Psoas muscle (tissue), 8 donors: ENCODE results near the gene ULK1. TPM values are rescaled to one million over a fixed set of nuclear protein-coding genes. Genes with fewer than 3 reads are reported as not detected.

Source experiments
- ATAC-seq, 4 donors: fragments of 200-7000 bp; cut with Tn5 transposase; one replicate each; pipeline ENCODE4 v1.9.1; 2020; ENCODE audit warnings: moderate library complexity in 3 of 4, mild to moderate bottlenecking in 2 of 4
- DNase-seq, 2 donors: peaks; one replicate each; pipeline ENCODE4 v3.0.0-alpha.2; 2020
- H3K27ac ChIP-seq: fragments of 200-600 bp; one replicate; pipeline ENCODE4 v1.8.0; 2022
- H3K27me3 ChIP-seq, 3 donors: fragments of 200-600 bp in 1 of 3; one replicate each; pipeline versions ENCODE4 v1.6.1 to v1.8.0; 2013 to 2022; ENCODE audit warnings: low read length in 2 of 3, mild to moderate bottlenecking in 2 of 3, moderate library complexity in 1 of 3; ENCODE audit not compliant: insufficient read depth in 3 of 3
- H3K36me3 ChIP-seq, 2 donors: fragments of 200-600 bp in 1 of 2; one replicate each; pipeline versions ENCODE4 v1.6.1 to v1.8.0; 2013 to 2022; ENCODE audit warnings: low read depth in 1 of 2, mild to moderate bottlenecking in 1 of 2, moderate library complexity in 1 of 2; ENCODE audit not compliant: insufficient read depth in 1 of 2
- H3K4me1 ChIP-seq: fragments of 200-600 bp; one replicate; pipeline ENCODE4 v1.8.0; 2022
- H3K4me3 ChIP-seq: fragments of 200-600 bp; one replicate; pipeline ENCODE4 v1.8.0; 2022; ENCODE audit warnings: mild to moderate bottlenecking
- H3K9me3 ChIP-seq: fragments of 200-600 bp; one replicate; pipeline ENCODE4 v1.8.0; 2022
- CTCF ChIP-seq: fragments of 200-600 bp; IDR thresholded peaks from one replicate; pipeline ENCODE4 v1.8.0; 2022; ENCODE audit warnings: antibody characterized with exemption
- WGBS, 3 donors: extraction: QIAGEN DNeasy Blood & Tissue Kit; methylation state at CpG; one replicate each; pipeline versions ENCODE4 v1.1.6 to v1.1.7; 2013; 5-methylcytosine and 5-hydroxymethylcytosine counted together
- intact Hi-C, 2 donors: fragments of 100-400 bp; cut with DNase I; formaldehyde crosslinking; loops; one replicate each; pipeline versions ENCODE4 v1.11.0 to v1.14.2; 2022
- polyA plus RNA-seq, 3 donors: library from polyadenylated mRNA; stranded (reverse); fragments of 200-250 nt; gene quantifications; one replicate each; pipeline ENCODE4 v1.2.3, GENCODE V29; 2013
- total RNA-seq, 4 donors: library from RNA; stranded (reverse); fragmentation: NEBNext Ultra II Directional in 2 of 4; extraction: Animal tissue kit (Norgen Biotek cat#: 25700) in 2 of 4; gene quantifications; one replicate each; pipeline versions ENCODE4 v1.2.1 to v1.2.4, GENCODE V29; 2021 to 2023
- donor health status: healthy with polysubstance abuse.
- donor health status: DM: no; HTN: no; CAD: no; lungs with moderate emphysema.
- donor health status: Bipolar disorder and iron deficiency.
- donor health status: healthy.
- donor health status: DM: yes; HTN: yes; CAD: no.
- donor health status: DM: no; HTN: no; CAD: no.
- donor health status: DM: no; HTN: no; CAD: no.
- donor health status: DM: yes; HTN: yes; CAD: no.

Gene ULK1
- total and polyA plus RNA-seq, 7 donors: 4.1 to 90.4 (median 58.0) TPM

GRCh38 chr12:131904346-131904745, 9.9 kb downstream of the ULK1 start:
- intact Hi-C loops: no loop called here
- DNase-seq (no peak), ATAC-seq (no peak)
- peak overlapping the region; percentile 33 for H3K27ac ChIP-seq
- no peaks in the 10 kb centered on the region for H3K9me3 ChIP-seq
- H3K4me3 ChIP-seq: no peak overlapping the region
- H3K4me1 ChIP-seq: peaks cover 63% of the 10 kb centered on the region
- no peak for TF ChIP-seq CTCF
- peaks cover 0 to 34% of the 10 kb centered on the region in 2 donors for H3K36me3 ChIP-seq
- 84 to 94% (median 89%) methylated on average over 5 of the region's 5 CpGs for WGBS, 3 donors
- H3K27me3 ChIP-seq: no peaks in the 10 kb centered on the region

DNA sequence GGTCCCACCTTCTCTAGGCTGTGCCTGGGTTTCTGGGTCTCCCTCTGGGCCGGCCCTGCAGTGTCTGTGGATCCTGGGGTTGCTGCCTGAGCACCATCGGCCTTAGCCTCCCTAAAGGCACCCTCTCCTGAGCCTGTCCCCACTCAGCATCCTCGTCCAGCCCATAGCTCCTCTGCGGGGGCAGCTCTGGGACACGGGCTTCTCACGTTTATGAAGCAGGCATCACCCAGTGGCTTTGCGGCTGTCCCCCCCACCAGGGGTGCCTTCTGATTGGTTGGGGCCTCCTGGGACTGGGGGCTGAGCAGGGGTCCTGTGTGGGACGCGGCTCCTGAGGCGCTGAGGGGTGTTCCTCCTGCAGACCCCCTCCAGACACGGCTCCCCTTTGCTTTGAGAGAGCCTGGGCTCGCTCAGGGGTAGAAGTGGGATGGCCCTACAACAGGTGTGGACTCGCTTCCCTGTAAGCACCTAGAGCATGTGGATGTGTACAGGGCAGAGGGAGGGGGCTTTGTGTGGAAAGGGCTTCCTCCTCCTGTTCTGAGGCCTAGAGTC, 10.7 kb downstream of the ULK1 start:
- DNase-seq (no peak), ATAC-seq (no peak)
- intact Hi-C loops: no loop called here
- Histone ChIP-seq H3K9me3 (no peaks in the 10 kb centered on the region), H3K4me3 (no peak overlapping the region), H3K4me1 (peaks cover 56% of the 10 kb centered on the region), H3K27me3 (no peaks in the 10 kb centered on the region), H3K27ac (no peak overlapping the region), H3K36me3 (peaks cover 0 to 42% of the 10 kb centered on the region in 2 donors)
- WGBS, 3 donors: 83 to 95% (median 83%) methylated on average over 12 to 13 of the region's 13 CpGs
- no peak for TF ChIP-seq CTCF

DNA sequence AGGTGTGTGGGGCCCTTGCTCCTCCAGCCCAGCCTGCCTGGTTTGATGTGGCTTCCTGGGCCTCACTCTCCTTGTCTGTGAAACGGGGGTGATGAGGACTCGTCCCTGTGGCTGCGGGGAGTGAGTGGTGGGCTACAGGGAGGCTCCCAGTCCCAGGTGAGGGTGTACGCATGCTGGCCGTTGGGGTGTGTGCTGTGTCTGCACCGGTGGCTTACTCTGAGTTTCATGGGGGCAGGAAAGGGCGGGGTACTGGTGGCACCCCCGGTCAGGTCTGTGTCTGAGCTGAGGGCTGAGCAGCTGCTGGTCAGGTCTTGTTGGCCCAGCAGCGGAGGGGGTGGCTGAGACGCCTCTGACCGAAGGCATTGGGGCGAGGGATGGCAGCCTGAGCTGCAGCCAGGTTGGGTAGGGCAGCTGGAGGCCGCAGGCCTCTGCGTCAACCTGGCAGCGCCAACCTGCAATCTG, 11.2 kb downstream of the ULK1 start:
- no peak for ATAC-seq
- Histone ChIP-seq H3K36me3 (peaks cover 0 to 43% of the 10 kb centered on the region in 2 donors), H3K4me1 (peaks cover 51% of the 10 kb centered on the region), H3K27ac (no peak overlapping the region), H3K9me3 (no peaks in the 10 kb centered on the region), H3K27me3 (no peaks in the 10 kb centered on the region), H3K4me3 (no peak overlapping the region)
- 85 to 89% (median 89%) methylated on average over 15 of the region's 15 CpGs for WGBS, 3 donors
- intact Hi-C loops: no loop called here
- DNase-seq: no peak
- TF ChIP-seq CTCF: no peak

DNA sequence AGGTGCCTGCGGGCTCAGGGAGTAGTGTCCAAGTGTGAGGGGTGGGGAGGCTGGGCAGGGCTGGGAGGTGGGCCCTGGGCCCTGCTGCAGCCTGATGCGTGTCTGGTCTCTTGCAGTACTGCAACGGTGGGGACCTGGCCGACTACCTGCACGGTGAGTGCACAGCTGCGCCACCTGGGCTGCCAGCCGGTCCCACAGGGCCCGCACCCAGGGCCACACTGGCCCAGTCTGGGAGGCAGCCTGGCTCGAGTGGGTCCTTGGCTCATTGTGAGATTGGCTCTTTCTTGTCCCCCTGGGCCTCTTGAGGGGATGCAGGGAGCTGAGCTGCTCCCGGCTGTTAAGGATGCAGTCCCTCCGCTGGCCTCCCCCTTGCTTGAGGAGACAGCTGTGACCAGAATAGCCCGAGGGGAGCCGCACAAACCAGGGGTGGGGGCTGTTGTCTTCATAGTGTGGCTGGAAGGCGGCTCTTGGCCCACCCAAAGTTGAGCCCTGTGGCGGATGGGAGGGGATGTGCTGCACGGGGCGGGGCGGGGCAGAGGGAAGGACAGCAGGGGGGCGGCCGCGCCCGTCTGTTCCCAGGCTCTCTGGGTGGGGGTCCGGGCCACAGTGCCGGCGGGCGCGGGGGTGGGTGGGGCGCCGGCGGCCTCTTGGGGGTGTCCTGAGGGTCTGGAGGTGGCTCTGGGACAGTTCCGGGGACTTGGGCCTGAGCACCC, 13.1 kb downstream of the ULK1 start:
- Histone ChIP-seq H3K27ac (no peak overlapping the region), H3K4me1 (peaks cover 41% of the 10 kb centered on the region), H3K9me3 (no peaks in the 10 kb centered on the region), H3K4me3 (no peak overlapping the region), H3K36me3 (peaks cover 0 to 59% of the 10 kb centered on the region in 2 donors), H3K27me3 (no peaks in the 10 kb centered on the region)
- no peak for DNase-seq
- intact Hi-C loops: no loop called here
- ATAC-seq: no peak
- no peak for TF ChIP-seq CTCF
- 87 to 94% (median 93%) methylated on average over 26 to 31 of the region's 31 CpGs for WGBS, 3 donors
